Hippocampal formation (tissue), 2 donors: ENCODE data around the gene PLBD2.
A peak's percentile ranks its signal among the peaks of the same experiment; 100 is the strongest.

Source experiments
- DNase-seq, 2 donors: peaks; one replicate each; lab custom pipeline; 2025; lab: John Stamatoyannopoulos, UW

The PLBD2 gene

GRCh38 chr12:113416091-113416754 lies 57.8 kb downstream of the PLBD2 start:
- no peak for DNase-seq

- no peak for DNase-seq
These were observed 60.0 kb downstream of the PLBD2 start for GRCh38 chr12:113418213-113418879.

- no peak for DNase-seq
These were observed 62.7 kb downstream of the PLBD2 start for GRCh38 chr12:113420996-113421595.

DNA sequence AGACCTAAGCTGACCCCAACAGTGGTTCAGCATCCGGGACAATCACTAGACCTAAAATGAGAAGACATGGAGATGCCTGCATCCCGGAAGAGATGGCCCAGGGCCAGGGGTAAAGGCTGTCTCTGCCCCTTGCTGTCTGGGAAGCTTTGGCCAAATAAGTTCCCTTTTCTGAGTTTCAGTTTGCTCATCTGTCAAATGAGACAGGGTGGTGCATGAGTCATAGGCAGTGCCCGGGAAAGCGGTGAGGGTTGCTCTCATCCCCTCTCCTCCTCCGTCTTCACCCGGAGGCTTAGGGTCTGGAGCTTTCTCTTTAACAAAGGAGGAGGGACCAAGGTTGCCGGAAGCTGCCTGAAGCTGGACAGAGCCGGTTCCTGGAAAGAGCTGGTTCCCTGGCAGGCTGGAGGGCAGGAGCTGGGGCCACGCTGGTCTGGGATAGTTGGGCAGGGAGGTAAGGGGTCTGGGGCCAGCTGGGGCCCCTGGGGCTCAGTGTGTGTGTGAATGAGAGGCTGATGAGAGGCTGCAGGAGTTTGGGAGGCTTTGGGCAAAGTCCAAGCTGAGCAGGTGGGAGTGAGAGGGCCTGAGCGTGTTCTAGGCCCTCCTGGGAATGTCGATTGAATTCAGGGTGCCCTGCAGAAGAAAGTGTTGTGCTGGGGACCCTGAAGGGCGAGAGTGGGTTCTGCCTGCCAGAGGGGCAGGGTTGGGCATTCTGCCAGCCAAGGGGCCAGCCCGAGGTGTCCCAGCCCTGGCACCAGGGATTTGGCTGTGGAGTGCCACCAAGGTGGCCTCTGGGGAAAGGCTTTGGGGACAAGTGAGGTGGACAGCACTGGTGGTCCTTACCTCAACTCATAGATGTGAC lies 63.9 kb downstream of the PLBD2 start, which contains the start of gene SDSL:
Gene SDSL, plus strand, starts transcription at position 351 of the 856 bp plus-strand sequence. CDS start 5,603 bp downstream, outside the sequence.
- peak; percentile 50 for DNase-seq

GRCh38 chr12:113422886-113423669 lies 64.7 kb downstream of the PLBD2 start:
- DNase-seq: no peak

DNA sequence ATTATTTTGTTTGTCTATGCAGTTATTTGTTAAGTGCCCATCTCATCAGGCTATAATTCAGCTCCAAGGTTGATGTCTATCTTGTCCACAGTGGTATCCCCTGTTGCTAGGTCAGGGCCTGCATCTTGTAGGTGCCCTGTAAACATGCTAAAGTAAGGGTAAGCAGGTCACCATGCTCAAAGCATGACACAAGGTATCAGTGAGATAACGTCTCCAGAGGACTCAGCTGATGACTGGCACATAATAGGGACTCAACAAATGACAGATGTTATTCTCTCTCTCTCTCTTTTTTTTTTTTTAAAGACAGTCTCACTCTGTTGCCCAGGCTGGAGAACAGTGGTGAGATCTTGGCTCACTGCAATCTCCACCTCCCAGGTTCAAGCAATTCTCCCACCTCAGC lies 66.1 kb downstream of the PLBD2 start:
- DNase-seq: no peak

DNA sequence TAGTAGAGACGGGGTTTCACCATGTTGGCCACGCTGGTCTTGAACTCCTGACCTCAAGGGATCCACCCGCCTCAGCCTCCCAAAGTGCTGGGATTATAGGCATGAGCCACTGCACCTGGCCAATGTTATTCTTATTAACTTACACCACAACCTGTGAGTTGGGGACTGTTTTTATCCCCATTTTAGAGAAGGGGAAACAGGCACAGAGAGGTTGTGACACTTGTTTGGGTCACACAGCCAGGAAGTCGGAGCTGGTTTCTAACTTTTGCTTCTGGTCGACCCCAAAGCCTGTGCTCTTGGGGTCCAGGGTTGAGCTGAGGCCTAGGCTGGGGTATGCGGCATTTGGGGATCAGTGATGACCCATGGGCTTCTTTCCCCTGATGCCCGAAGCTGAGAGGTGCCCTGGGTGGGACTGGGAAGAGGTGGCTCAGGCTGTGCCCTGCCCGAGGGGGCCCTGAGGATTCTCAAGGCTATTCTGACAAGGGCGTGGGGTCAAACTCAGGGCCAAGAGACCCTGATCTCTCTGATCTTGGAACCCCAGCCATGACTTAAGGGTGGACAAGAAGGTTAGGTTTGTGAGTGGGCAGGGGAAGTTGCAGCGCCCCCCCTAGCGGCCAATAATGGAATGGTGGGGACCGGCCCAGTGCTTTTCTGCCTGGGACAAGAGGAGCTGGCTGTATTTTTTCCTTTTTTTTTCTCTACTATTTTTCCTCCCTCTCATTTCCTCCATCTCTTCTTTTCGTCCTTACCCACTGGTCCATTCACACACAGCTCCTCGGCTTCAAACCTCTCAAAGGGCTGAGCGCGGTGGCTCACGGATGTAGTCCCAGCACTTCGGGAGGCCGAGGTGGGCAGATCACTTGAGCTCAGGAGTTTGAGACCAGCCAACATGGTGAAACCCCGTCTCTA lies 66.8 kb downstream of the PLBD2 start:
- peak in 1 of 2 donors; percentile 47 for DNase-seq

- DNase-seq: no peak
These were observed 67.6 kb downstream of the PLBD2 start for GRCh38 chr12:113425960-113426453.

DNA sequence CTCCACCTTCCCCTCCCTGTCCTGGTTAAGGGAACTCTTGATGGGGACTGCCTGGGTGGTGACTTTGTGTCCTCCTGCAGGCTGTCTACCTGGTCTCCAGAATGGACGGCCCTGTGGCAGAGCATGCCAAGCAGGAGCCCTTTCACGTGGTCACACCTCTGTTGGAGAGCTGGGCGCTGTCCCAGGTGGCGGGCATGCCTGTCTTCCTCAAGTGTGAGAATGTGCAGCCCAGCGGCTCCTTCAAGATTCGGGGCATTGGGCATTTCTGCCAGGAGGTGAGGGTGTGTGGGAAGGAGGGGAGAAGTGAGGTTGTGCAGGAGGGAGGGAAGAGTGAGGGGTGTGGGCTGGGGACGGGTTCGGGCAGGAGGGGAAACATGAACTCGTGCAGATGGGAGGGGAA lies 69.5 kb downstream of the PLBD2 start:
- no peak for DNase-seq

DNA sequence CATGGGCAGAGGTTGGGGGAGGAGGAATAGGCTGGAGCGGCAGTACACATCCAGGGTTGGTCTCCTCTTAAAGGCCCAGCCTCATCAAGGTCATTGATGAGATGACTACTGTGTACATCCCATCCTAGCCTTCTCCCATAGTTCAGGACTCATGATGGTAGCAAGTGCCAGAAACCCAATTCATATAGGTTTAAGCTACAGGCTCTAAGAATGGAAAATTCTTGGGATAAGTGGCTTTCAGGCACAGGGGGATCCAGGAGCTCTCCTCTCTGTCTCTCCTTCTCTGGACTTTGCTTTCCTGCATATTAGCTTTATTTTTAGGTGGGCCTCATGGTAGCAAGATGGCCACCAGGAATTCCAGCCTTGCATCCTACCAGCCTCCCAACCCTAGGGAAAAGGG lies 70.1 kb downstream of the PLBD2 start:
- DNase-seq: no peak

DNA sequence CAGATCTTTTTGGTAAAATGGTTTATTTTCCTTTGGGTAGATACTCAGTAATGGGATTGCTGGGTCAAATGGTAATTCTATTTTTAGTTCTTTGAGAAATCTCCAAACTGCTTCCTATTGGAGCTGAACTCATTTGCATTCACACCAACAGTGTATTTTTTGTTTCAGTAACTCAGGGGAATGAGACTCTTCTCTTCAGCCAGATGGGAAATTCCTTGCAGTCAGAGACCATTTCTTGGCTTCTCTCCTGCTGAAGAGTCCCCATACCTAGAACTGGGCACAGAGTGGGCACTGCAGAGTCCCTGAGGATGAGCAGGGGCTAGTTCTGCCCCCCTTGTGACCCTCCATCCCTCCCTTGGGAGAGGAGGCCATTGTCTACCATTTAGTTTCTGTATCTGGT lies 74.6 kb downstream of the PLBD2 start:
- DNase-seq: peak in 1 of 2 donors; percentile 12

DNA sequence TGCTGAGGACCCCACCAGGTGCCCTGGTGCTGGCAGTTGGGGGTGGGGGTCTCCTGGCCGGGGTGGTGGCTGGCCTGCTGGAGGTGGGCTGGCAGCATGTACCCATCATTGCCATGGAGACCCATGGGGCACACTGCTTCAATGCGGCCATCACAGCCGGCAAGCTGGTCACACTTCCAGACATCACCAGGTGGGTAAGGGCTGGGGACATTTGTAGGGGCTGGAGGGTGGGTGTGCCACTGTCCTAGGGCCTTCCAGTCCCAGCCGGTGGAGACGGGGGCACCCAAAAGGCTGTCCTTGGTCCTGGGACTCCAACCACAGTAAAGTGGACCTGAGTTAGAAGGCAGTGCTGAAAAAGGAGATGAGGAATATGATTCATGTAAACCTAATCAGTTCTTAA lies 77.0 kb downstream of the PLBD2 start:
- DNase-seq: no peak

GRCh38 chr12:113436586-113436985 lies 78.2 kb downstream of the PLBD2 start:
- DNase-seq: no peak

GRCh38 chr12:113436993-113437728 lies 78.8 kb downstream of the PLBD2 start:
- no peak for DNase-seq

DNA sequence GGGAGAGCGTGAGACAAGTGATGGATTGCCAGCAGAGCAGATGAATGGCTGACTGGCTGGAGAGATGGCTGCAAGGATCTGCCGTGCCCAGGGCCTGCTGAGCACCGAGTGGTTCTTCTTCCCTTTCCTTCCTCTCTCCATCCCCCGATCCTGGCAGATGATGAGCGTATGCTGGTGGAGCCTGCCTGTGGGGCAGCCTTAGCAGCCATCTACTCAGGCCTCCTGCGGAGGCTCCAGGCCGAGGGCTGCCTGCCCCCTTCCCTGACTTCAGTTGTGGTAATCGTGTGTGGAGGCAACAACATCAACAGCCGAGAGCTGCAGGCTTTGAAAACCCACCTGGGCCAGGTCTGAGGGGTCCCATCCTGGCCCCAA lies 79.3 kb downstream of the PLBD2 start:
- DNase-seq: no peak

- no peak for DNase-seq
These were observed 80.3 kb downstream of the PLBD2 start for GRCh38 chr12:113438523-113439300.

- DNase-seq: no peak
These were observed 80.9 kb downstream of the PLBD2 start for GRCh38 chr12:113439301-113439597.

- no peak for DNase-seq
These were observed 81.2 kb downstream of the PLBD2 start for GRCh38 chr12:113439606-113440030.

- no peak for DNase-seq
These were observed 81.9 kb downstream of the PLBD2 start for GRCh38 chr12:113440336-113440735.
